KOPT-K1 (cell line): ENCODE results near the gene RNF10.
A peak's percentile ranks its signal among the peaks of the same experiment; 100 is the strongest.
"Not testable (repeated sequence)": the region's sequence is repeated elsewhere in the genome, so short reads cannot be mapped to it uniquely, and the experiment has no call there.

Source experiments
- H3K27ac ChIP-seq: fragments of 200-600 bp; sonication (generic); 2 replicates; pipeline ENCODE4 v1.5.1; 2016; ENCODE audit warnings: antibody characterized with exemption, mild to moderate bottlenecking, low read depth, low read length; ENCODE audit not compliant: poor library complexity, severe bottlenecking
- H3K36me3 ChIP-seq: fragments of 200-600 bp; sonication (generic); 2 replicates; pipeline ENCODE4 v1.5.1; 2017; ENCODE audit warnings: antibody characterized with exemption, mild to moderate bottlenecking, low read length, moderate library complexity; ENCODE audit not compliant: insufficient read depth
- H3K9me3 ChIP-seq: fragments of 200-600 bp; sonication (generic); 2 replicates; pipeline ENCODE4 v1.5.1; 2017; ENCODE audit warnings: antibody characterized with exemption, low read length, mild to moderate bottlenecking; ENCODE audit not compliant: insufficient read depth, poor library complexity, severe bottlenecking

RNF10 gene

GRCh38 chr12:120534203-120534702, at the start of gene RNF10:
RNF10 (plus strand) TSS chr12:120534356; CDS start chr12:120534812, 456 bp downstream.
- Histone ChIP-seq H3K36me3 (peaks cover 36% of the 10 kb centered on the region), H3K27ac (peak within 1 kb of the TSS; percentile 84), H3K9me3 (no peaks in the 10 kb centered on the region)

GRCh38 chr12:120485961-120486881, 47.9 kb upstream of the RNF10 start:
- Histone ChIP-seq H3K36me3 (no peaks in the 10 kb centered on the region; the same call in 1 of the 2 replicates), H3K27ac (no peak overlapping the region), H3K9me3 (no peaks in the 10 kb centered on the region)

- not testable (repeated sequence) for H3K27ac ChIP-seq, H3K9me3 ChIP-seq, H3K36me3 ChIP-seq
Observed at GRCh38 chr12:120487552-120487951, 46.6 kb upstream of the RNF10 start.

GRCh38 chr12:120488057-120488640, 46.0 kb upstream of the RNF10 start:
- Histone ChIP-seq H3K9me3 (no peaks in the 10 kb centered on the region), H3K36me3 (no peaks in the 10 kb centered on the region; the same call in 1 of the 2 replicates), H3K27ac (no peak overlapping the region)

GRCh38 chr12:120489018-120489417, 45.1 kb upstream of the RNF10 start:
- no peaks in the 10 kb centered on the region; the same call in 1 of the 2 replicates for H3K36me3 ChIP-seq
- no peak overlapping the region for H3K27ac ChIP-seq
- H3K9me3 ChIP-seq, result no peaks in the 10 kb centered on the region

GRCh38 chr12:120490325-120490724, 43.8 kb upstream of the RNF10 start:
- Histone ChIP-seq H3K9me3 (no peaks in the 10 kb centered on the region), H3K36me3 (no peaks in the 10 kb centered on the region; the same call in 1 of the 2 replicates), H3K27ac (no peak overlapping the region)

GRCh38 chr12:120490833-120491512, 43.2 kb upstream of the RNF10 start:
- Histone ChIP-seq H3K9me3 (no peaks in the 10 kb centered on the region), H3K36me3 (no peaks in the 10 kb centered on the region; the same call in 1 of the 2 replicates), H3K27ac (no peak overlapping the region)

GRCh38 chr12:120495186-120495730, 38.9 kb upstream of the RNF10 start:
- Histone ChIP-seq H3K9me3 (no peaks in the 10 kb centered on the region), H3K27ac (peak overlapping the region; percentile 66), H3K36me3 (peaks cover 31% of the 10 kb centered on the region)

GRCh38 chr12:120495731-120496412, 38.3 kb upstream of the RNF10 start, which contains the start of gene DYNLL1:
DYNLL1 (plus strand) TSS chr12:120496113; CDS start chr12:120496422, 309 bp downstream.
- H3K9me3 ChIP-seq, result no peaks in the 10 kb centered on the region
- H3K36me3 ChIP-seq, result peaks cover 37% of the 10 kb centered on the region
- H3K27ac ChIP-seq, result peak within 1 kb of the TSS; percentile 66

- no peaks in the 10 kb centered on the region for H3K9me3 ChIP-seq
- peak overlapping the region; percentile 66 for H3K27ac ChIP-seq
- peaks cover 44% of the 10 kb centered on the region for H3K36me3 ChIP-seq
Observed at GRCh38 chr12:120496413-120497340, 37.5 kb upstream of the RNF10 start.

- H3K27ac ChIP-seq, result peak overlapping the region; percentile 66
- H3K36me3 ChIP-seq, result peaks cover 50% of the 10 kb centered on the region
- H3K9me3 ChIP-seq, result no peaks in the 10 kb centered on the region
Observed at GRCh38 chr12:120497524-120498150, 36.5 kb upstream of the RNF10 start.

- Histone ChIP-seq H3K36me3 (peaks cover 62% of the 10 kb centered on the region), H3K27ac (no peak overlapping the region), H3K9me3 (no peaks in the 10 kb centered on the region)
Observed at GRCh38 chr12:120498870-120499515, 35.2 kb upstream of the RNF10 start.

- Histone ChIP-seq H3K9me3 (no peaks in the 10 kb centered on the region), H3K27ac (no peak overlapping the region), H3K36me3 (peaks cover 74% of the 10 kb centered on the region)
Observed at GRCh38 chr12:120500581-120500980, 33.6 kb upstream of the RNF10 start.
